GM12878 (cell line): ENCODE results near the gene PKLR.

Experiments used
- KDM1A ChIP-seq: fragments of 200-600 bp; sonication (generic); IDR thresholded peaks from 2 replicates; pipeline ENCODE4 v1.6.1; 2016; ENCODE audit warnings: borderline replicate concordance
- TF ChIP-seq, protein P1 (sequence below): fragments of 450-650 bp; IDR thresholded peaks from 2 replicates; pipeline ENCODE4 v1.6.1; 2016; ENCODE audit warnings: mild to moderate bottlenecking, moderate library complexity, borderline replicate concordance

DNA sequence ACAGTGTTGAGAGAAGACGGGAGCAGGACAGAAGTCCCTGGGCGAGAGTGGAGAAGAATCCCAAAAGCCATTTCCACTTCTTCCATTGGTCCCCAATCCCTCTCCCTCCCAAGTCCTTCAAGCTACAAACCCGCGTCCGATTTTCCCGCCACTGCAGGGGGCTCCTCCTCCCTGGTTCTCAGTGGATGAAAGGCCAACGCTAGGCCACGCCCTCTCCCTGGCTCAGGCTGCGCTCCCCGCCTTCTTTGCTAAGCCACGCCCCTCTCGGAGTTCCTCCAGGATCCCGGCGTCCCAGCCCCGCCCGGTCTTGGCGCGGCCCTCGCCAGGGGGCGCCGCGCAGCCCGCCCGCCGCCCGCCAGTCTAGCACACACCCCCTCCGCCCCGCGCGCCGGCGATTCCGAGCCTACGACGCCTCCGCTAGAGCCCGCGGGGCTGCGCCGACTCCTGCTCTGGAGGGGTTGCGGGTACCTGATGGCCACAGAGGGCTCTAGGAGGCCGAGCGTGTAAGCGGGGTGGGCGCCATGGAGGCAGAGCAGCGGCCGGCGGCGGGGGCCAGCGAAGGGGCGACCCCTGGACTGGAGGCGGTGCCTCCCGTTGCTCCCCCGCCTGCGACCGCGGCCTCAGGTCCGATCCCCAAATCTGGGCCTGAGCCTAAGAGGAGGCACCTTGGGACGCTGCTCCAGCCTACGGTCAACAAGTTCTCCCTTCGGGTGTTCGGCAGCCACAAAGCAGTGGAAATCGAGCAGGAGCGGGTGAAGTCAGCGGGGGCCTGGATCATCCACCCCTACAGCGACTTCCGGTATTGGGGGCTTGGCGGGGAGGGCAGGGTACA, 24.0 kb downstream of the PKLR start, which contains the start of gene HCN3:
- TF ChIP-seq KDM1A = no peak
- TF ChIP-seq, protein P1, sequence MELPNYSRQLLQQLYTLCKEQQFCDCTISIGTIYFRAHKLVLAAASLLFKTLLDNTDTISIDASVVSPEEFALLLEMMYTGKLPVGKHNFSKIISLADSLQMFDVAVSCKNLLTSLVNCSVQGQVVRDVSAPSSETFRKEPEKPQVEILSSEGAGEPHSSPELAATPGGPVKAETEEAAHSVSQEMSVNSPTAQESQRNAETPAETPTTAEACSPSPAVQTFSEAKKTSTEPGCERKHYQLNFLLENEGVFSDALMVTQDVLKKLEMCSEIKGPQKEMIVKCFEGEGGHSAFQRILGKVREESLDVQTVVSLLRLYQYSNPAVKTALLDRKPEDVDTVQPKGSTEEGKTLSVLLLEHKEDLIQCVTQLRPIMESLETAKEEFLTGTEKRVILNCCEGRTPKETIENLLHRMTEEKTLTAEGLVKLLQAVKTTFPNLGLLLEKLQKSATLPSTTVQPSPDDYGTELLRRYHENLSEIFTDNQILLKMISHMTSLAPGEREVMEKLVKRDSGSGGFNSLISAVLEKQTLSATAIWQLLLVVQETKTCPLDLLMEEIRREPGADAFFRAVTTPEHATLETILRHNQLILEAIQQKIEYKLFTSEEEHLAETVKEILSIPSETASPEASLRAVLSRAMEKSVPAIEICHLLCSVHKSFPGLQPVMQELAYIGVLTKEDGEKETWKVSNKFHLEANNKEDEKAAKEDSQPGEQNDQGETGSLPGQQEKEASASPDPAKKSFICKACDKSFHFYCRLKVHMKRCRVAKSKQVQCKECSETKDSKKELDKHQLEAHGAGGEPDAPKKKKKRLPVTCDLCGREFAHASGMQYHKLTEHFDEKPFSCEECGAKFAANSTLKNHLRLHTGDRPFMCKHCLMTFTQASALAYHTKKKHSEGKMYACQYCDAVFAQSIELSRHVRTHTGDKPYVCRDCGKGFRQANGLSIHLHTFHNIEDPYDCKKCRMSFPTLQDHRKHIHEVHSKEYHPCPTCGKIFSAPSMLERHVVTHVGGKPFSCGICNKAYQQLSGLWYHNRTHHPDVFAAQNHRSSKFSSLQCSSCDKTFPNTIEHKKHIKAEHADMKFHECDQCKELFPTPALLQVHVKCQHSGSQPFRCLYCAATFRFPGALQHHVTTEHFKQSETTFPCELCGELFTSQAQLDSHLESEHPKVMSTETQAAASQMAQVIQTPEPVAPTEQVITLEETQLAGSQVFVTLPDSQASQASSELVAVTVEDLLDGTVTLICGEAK = no peak
